ENCODE measurements around the gene TIMP3.

The TIMP3 gene

DNA sequence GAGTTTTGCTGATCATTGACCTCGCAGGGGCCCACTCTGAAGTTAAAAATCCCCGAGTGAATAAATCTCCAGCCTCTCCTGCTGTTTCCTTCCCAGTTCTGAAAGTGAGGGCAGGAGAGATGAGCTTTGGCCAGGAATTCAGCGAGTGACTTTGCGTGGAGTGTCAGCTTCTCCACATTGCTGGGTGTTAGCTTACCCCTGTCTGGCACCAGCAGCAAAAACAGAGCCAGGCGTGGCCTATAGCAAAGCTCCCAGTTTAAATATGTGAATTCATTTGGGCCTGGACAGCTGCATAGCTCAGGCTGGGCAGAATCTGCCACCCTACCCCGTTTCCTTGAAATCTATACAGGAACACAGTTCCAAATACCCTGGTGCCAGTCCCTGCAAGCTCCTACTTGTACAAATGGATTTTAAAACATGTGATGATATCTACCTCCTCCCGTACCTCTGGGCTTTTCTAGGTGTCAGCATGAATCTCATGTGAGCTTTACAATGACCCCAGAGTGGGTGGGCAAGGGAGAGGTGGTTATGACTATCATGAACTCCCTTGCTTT lies 25.6 kb downstream of the TIMP3 start:
- TF ChIP-seq, protein P1, sequence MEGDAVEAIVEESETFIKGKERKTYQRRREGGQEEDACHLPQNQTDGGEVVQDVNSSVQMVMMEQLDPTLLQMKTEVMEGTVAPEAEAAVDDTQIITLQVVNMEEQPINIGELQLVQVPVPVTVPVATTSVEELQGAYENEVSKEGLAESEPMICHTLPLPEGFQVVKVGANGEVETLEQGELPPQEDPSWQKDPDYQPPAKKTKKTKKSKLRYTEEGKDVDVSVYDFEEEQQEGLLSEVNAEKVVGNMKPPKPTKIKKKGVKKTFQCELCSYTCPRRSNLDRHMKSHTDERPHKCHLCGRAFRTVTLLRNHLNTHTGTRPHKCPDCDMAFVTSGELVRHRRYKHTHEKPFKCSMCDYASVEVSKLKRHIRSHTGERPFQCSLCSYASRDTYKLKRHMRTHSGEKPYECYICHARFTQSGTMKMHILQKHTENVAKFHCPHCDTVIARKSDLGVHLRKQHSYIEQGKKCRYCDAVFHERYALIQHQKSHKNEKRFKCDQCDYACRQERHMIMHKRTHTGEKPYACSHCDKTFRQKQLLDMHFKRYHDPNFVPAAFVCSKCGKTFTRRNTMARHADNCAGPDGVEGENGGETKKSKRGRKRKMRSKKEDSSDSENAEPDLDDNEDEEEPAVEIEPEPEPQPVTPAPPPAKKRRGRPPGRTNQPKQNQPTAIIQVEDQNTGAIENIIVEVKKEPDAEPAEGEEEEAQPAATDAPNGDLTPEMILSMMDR (conservative IDR thresholded peaks at IDR 0.05) = no peak
- H3K27ac ChIP-seq = no peak overlapping the region

DNA sequence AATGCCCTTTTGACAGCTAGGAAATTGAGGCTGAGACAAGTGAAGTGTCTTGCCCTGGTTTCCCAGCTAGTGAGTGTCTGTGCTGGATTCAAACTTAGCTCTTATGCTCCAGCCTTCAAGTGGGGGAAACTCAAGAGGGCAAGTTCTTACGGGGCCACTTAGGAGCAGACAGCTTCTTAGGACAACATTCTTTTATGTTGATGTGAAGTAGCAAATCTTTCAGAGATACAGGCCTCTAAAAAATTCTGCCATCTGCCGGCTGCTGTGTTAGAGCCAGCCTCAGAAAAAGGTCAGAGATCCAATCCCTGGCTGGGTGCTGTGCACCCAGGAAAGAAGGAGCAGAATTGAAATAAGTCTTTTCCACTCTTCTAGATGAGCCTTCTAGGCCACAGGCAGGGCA lies 26.6 kb downstream of the TIMP3 start:
- no peak overlapping the region for H3K27ac ChIP-seq
- TF ChIP-seq, protein P1 (conservative IDR thresholded peaks at IDR 0.05) = no peak

DNA sequence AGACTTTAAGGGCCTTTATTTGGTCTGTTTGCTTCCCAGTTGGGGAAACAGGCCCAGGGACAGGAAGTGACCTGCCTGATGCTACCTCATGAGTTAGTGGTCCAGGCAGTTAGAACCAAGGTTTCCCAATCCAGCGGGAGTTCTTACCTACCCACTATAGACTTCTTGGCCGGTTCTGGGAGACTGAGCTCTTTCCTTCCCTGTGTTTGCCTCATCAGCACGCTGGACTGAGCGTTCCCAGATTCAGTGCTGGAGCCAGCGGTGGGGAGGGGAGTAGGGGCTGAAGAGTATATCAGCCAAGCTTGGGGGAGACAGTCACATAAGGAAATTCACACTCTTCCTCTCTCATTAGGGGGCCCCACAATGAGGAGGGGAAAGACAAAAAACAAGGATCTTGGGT lies 27.1 kb downstream of the TIMP3 start:
- H3K27ac ChIP-seq = no peak overlapping the region

DNA sequence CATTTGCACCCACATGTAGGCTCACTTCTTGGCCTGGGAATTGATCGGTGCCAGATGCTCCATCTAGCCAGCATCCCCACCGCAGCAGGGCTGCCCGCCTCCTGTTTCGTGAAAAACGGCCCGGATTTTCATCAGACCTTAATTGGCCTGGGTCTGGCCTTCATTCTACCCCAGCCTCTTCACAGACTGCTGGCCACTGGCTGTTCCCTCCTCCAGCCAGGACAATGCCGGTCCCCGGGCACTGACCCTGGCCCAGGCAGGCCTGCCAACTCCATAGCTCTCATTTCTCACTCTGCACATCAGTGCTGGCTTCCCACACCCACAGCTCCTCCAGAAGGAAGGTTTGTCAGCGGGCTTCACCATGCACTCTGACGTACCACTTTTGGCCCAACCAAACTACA lies 27.9 kb downstream of the TIMP3 start:
- H3K27ac ChIP-seq = no peak overlapping the region
- TF ChIP-seq, protein P1 (conservative IDR thresholded peaks at IDR 0.05) = no peak

More for the DNA sequence above, 27.1 kb downstream of the TIMP3 start:
- TF ChIP-seq, protein P1 (conservative IDR thresholded peaks at IDR 0.05) = no peak

DNA sequence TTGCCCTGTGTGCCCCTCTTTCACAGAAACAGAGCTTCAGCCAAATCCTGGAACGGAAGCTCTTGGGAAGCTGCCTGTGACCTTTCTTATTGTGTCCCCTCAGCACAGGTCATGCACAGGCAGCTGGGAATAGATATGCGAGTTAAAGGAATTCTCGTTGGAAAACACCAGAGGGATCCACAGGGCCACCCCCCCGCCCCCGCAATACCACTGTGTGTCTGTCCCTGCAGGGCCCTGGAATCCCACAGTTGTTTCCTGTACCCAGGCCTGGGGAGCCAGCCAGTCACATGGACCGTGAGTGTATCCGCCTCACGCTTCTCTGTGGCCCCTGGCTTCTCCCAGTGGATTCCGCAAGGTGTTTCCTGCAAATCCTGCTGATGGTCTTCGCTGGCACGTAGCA lies 29.0 kb downstream of the TIMP3 start:
- TF ChIP-seq, protein P1 (conservative IDR thresholded peaks at IDR 0.05) = no peak
- no peak overlapping the region for H3K27ac ChIP-seq

DNA sequence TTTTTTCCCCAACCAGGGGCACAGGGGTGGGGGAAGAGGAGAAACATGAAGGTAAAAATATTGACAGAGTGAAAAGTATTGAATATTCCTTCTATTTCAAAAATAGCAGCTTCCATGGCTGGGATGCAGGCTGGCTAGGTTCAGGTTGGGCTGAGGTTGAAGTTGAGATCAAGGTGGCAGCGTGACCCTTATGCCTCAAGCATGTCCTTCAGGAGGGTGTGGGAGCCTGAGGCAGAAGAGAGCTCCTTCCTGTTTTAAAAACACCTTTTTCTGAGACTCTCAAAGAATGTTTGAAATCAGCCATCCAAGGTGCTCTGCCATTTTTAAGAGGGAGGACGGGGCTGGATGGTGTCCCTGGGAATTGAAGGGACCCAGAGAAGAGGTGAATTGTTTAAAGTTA lies 29.5 kb downstream of the TIMP3 start:
- TF ChIP-seq, protein P1 (conservative IDR thresholded peaks at IDR 0.05) = no peak
- no peak overlapping the region for H3K27ac ChIP-seq

DNA sequence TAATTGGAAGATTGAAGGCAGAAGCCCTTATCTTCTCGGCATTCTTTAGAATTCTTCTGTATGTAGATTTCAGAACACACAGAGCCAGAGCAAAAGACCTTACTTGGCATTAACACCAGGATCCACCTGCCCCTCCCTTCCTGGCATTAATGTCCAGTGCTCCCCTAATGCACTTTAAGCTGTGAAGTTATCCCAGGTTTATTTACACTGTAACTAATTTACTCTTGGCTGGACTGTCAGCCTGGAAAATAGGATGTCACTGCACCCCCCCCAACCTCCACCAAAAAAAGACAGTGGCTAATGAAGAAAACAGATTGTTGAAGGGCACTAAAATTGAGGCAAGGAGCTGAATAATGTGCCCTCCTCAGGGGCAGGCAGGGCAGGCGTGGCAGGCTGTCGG lies 30.1 kb downstream of the TIMP3 start:
- TF ChIP-seq, protein P1 (conservative IDR thresholded peaks at IDR 0.05) = no peak
- no peak overlapping the region for H3K27ac ChIP-seq

All from VCaP (cell line).